Esophagus (tissue), 2 donors: Measurements from ENCODE around the gene CCDC124. TPM values are rescaled to one million over a fixed set of nuclear protein-coding genes. Genes with fewer than 3 reads are reported as not detected.

Experiments
- H3K27ac ChIP-seq, 2 donors: one replicate each; pipeline ENCODE4 v1.5.1; 2013; ENCODE audit warnings: low read depth in 2 of 2, mild to moderate bottlenecking in 2 of 2, inconsistent platforms in 1 of 2, low read length in 1 of 2, moderate library complexity in 1 of 2
- H3K27me3 ChIP-seq, 2 donors: one replicate each; pipeline ENCODE4 v1.6.1; 2013; ENCODE audit warnings: low read length in 2 of 2, control low read depth in 1 of 2, mild to moderate bottlenecking in 1 of 2; ENCODE audit not compliant: insufficient read depth in 2 of 2, control insufficient read depth in 1 of 2
- H3K36me3 ChIP-seq, 2 donors: one replicate each; pipeline ENCODE4 v1.6.1; 2013; ENCODE audit warnings: low read length in 1 of 2; ENCODE audit not compliant: control insufficient read depth in 2 of 2, insufficient read depth in 2 of 2
- H3K4me1 ChIP-seq, 2 donors: one replicate each; pipeline ENCODE4 v1.6.1; 2013; ENCODE audit warnings: low read length in 1 of 2; ENCODE audit not compliant: control insufficient read depth in 2 of 2, insufficient read depth in 2 of 2
- H3K4me3 ChIP-seq, 2 donors: one replicate each; pipeline ENCODE4 v1.5.1; 2013; ENCODE audit warnings: low read length in 2 of 2, mild to moderate bottlenecking in 2 of 2, low read depth in 1 of 2, moderate library complexity in 1 of 2
- H3K9me3 ChIP-seq, 2 donors: one replicate each; pipeline ENCODE4 v1.6.1; 2013; ENCODE audit warnings: mild to moderate bottlenecking in 2 of 2, low read depth in 1 of 2, low read length in 1 of 2, moderate library complexity in 1 of 2; ENCODE audit not compliant: control insufficient read depth in 2 of 2, insufficient read depth in 1 of 2
- WGBS, 2 donors: extraction: QIAGEN DNeasy Blood & Tissue Kit; methylation state at CpG; one replicate each; pipeline ENCODE4 v1.1.7; 2013; 5-methylcytosine and 5-hydroxymethylcytosine counted together
- polyA plus RNA-seq, 2 donors: library from polyadenylated mRNA; stranded (reverse); fragments of 200-250 nt; gene quantifications; one replicate each; pipeline ENCODE4 v1.2.3, GENCODE V29; 2013
- donor health status: healthy with polysubstance abuse.
- donor health status: Bipolar disorder and iron deficiency.

CCDC124 gene
- polyA plus RNA-seq, 2 donors = 101 to 111 TPM

DNA sequence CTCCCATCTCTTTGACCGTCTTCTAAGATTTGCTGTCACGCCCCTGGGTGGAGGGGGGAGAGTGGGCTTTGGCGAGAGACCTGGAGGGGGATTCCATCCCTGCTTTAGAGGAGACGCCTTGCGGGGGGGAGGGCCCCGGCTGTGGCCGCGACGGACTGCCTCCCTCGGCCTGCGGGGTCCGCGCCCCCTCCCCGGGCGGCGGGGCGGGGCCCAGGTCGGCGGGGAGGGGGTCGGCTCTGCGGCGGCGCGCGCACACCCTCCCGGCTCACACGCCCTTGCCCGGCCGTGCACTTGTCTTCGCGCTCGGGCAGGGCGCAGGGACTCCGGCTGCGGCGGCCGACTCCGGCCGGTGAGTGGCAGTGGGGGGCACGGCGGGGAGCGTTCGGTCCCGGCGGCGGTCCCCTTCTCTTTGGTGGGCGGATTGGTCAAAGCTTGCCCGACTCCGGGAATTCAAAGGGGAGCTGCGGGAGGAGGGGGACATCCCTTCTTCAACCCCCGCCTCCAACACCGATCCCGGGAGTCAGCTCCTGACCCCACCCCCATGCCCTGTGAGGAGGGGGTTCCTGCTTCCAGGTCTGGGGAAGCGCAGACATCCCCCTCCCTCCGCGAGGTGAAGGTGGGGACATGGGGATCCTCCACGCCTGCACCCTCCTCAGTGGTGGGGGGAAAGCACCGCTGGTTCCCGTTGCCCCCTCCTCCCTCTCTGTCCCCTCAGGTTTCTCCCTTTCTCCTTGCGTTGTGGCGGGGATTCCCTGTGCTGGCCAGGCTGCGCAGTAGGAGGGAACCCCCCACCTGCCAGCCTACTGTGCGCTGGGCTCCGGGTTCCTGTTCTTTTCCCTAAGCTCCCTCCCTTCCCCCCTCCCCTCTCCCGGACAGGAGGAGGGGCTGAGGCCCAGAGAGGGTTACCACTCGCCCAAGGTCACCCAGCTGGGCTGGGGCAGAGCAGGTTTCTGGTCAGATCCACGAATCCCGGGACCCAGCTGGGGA lies 19.5 kb downstream of the CCDC124 start:
- Histone ChIP-seq H3K27me3 (peaks cover 0 to 36% of the 10 kb centered on the region in 2 donors), H3K4me1 (peaks cover 0 to 15% of the 10 kb centered on the region in 2 donors), H3K9me3 (no peaks in the 10 kb centered on the region), H3K4me3 (no peak overlapping the region), H3K36me3 (no peaks in the 10 kb centered on the region), H3K27ac (no peak overlapping the region)
- WGBS, 2 donors = 1% methylated on average over 54 to 67 of the region's 68 CpGs

DNA sequence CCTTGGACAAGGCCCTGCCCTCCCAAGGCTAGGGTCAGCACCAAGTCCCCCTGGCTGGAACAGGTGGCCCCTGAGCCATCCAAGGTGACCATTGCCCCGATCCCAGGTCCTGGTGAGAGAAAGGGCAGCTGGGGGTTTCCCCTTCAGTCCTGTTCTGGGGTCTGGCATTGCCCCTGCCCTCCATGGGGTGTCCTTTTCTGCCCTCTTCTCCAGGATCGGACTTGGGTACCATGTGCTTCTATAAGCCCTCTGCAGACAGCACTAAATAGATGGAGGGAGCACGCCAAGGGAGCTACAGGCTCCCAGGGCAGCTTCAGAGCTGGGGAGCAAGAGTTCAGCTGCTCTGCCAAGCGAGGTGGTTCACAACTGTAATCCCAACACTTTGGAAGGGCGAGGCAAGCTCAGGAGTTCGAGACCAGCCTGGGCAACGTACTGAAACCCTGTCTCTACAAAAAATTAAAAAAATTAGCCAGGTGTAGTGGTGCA lies 20.5 kb downstream of the CCDC124 start:
- Histone ChIP-seq H3K4me1 (peaks cover 0 to 13% of the 10 kb centered on the region in 2 donors), H3K27ac (no peak overlapping the region), H3K36me3 (no peaks in the 10 kb centered on the region), H3K27me3 (peaks cover 0 to 36% of the 10 kb centered on the region in 2 donors), H3K9me3 (no peaks in the 10 kb centered on the region), H3K4me3 (no peak overlapping the region)
- WGBS, 2 donors = 47 to 55% methylated on average over 7 of the region's 7 CpGs

- Histone ChIP-seq H3K36me3 (no peaks in the 10 kb centered on the region), H3K27me3 (peaks cover 0 to 36% of the 10 kb centered on the region in 2 donors), H3K4me3 (no peak overlapping the region), H3K27ac (no peak overlapping the region), H3K9me3 (no peaks in the 10 kb centered on the region), H3K4me1 (peaks cover 0 to 13% of the 10 kb centered on the region in 2 donors)
- 78 to 84% methylated on average over 4 of the region's 4 CpGs for WGBS, 2 donors
These were observed 21.1 kb downstream of the CCDC124 start for GRCh38 chr19:17953869-17954268.

DNA sequence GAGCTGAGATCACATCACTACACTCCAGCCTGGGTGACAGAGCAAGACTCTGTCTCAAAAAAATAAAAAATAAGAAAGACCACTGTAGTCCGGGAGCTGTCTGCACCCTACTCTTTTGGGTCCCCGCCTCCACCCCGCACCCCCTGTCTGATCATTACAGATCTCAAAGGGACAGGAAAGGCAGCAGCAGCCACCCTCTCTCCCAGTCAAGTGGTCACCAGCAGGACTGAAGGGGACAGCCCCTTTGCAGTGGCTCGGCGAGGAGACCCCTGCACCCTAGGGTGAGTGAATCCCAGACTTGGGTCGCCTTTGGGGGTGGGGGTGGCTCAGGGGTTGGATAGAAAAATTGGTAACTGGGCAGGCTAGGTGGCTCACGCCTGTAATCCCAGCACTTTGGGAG lies 21.6 kb downstream of the CCDC124 start:
- 80 to 83% methylated on average over 7 of the region's 7 CpGs for WGBS, 2 donors
- Histone ChIP-seq H3K27me3 (peaks cover 0 to 36% of the 10 kb centered on the region in 2 donors), H3K9me3 (no peaks in the 10 kb centered on the region)

DNA sequence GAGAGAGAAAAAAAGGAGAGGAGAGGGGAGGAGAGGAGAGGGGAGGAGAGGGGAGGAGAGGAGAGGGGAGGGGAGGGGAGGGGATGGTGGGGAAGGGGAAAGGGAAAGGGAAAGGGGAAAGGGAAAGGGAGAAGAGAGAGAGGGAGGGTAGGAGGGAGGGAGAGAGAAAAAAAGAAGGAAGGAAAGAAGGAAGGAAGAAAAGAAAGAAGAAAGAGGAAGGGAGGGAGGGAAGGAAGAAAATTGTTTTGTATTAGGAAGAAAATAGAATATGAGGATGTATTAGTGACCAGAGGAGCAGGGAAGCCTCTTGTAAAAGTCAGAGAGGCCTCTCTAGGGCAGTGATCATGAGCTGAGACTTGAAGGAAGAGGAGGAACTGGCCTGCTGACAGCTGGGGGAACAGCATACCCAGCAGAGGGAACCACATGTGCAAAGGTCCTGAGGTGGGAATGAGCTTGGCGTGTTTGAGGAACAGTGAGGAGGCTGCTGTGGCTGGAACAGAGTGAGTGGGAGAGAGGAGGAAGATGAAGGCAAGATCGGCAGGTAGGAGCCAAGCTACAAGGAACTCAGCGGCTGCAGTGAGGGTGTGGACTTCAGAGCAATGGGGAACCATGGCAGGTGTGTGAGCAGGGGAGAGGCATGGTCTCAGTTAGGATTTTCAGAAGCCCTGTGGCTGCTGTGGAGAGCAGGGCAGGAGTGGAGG lies 24.5 kb downstream of the CCDC124 start:
- 57 to 80% methylated on average over 3 of the region's 3 CpGs for WGBS, 2 donors
- Histone ChIP-seq H3K36me3 (no peaks in the 10 kb centered on the region), H3K27ac (no peak overlapping the region), H3K4me3 (no peak overlapping the region), H3K27me3 (peaks cover 0 to 12% of the 10 kb centered on the region in 2 donors), H3K9me3 (no peaks in the 10 kb centered on the region), H3K4me1 (no peaks in the 10 kb centered on the region)

More for the DNA sequence above, 21.6 kb downstream of the CCDC124 start:
- Histone ChIP-seq H3K4me1 (peaks cover 0 to 13% of the 10 kb centered on the region in 2 donors), H3K36me3 (no peaks in the 10 kb centered on the region), H3K27ac (no peak overlapping the region), H3K4me3 (no peak overlapping the region)

GRCh38 chr19:17957885-17958284 lies 25.1 kb downstream of the CCDC124 start:
- Histone ChIP-seq H3K4me3 (no peak overlapping the region), H3K9me3 (no peaks in the 10 kb centered on the region), H3K27ac (no peak overlapping the region), H3K36me3 (no peaks in the 10 kb centered on the region), H3K4me1 (no peaks in the 10 kb centered on the region), H3K27me3 (peaks cover 0 to 6% of the 10 kb centered on the region in 2 donors)

GRCh38 chr19:17963936-17964691 lies 31.3 kb downstream of the CCDC124 start:
- Histone ChIP-seq H3K9me3 (no peaks in the 10 kb centered on the region), H3K4me3 (no peak overlapping the region), H3K4me1 (peaks cover 0 to 3% of the 10 kb centered on the region in 2 donors), H3K27me3 (peaks cover 0 to 4% of the 10 kb centered on the region in 2 donors), H3K27ac (no peak overlapping the region), H3K36me3 (no peaks in the 10 kb centered on the region)
- 59 to 67% methylated on average over 13 of the region's 13 CpGs for WGBS, 2 donors

GRCh38 chr19:17965370-17966128 lies 32.7 kb downstream of the CCDC124 start:
- WGBS, 2 donors = 68 to 70% methylated on average over 11 of the region's 11 CpGs
- Histone ChIP-seq H3K27me3 (peaks cover 0 to 4% of the 10 kb centered on the region in 2 donors), H3K36me3 (no peaks in the 10 kb centered on the region), H3K27ac (no peak overlapping the region), H3K4me3 (no peak overlapping the region), H3K4me1 (peaks cover 0 to 3% of the 10 kb centered on the region in 2 donors), H3K9me3 (no peaks in the 10 kb centered on the region)
